Measurements from ENCODE around the gene ZNF407.

The ZNF407 gene

GRCh38 chr18:75067996-75068645, 470.5 kb downstream of the ZNF407 start:
- H3K4me2 ChIP-seq = no peak overlapping the region
- no peaks in the 10 kb centered on the region for H3K36me3 ChIP-seq (ENCODE audit: insufficient read depth)
- no peaks in the 10 kb centered on the region for H4K20me1 ChIP-seq (ENCODE audit: insufficient read depth)
- no peak overlapping the region for H3K4me3 ChIP-seq (IDR thresholded peaks at IDR 0.05; ENCODE audit: insufficient read depth, low read depth, low read length)
- H3K9ac ChIP-seq = no peak overlapping the region
- no peak overlapping the region for H2AFZ ChIP-seq (ENCODE audit: low read depth)
- H3K27ac ChIP-seq = no peak overlapping the region
- H3K79me2 ChIP-seq (ENCODE audit: insufficient read depth, low read depth) = no peaks in the 10 kb centered on the region
- TF ChIP-seq CTCF (conservative IDR thresholded peaks at IDR 0.05; ENCODE audit: low read depth, low read length) = no peak
- H3K4me1 ChIP-seq (ENCODE audit: low read depth, poor library complexity, severe bottlenecking) = no peaks in the 10 kb centered on the region
- H3K27me3 ChIP-seq (ENCODE audit: insufficient read depth, low read depth) = no peaks in the 10 kb centered on the region

GRCh38 chr18:75068682-75069435, 471.2 kb downstream of the ZNF407 start:
- Histone ChIP-seq H3K4me1 (ENCODE audit: low read depth, poor library complexity, severe bottlenecking) (no peaks in the 10 kb centered on the region), H3K36me3 (ENCODE audit: insufficient read depth) (no peaks in the 10 kb centered on the region), H3K4me2 (no peak overlapping the region), H3K4me3 (IDR thresholded peaks at IDR 0.05; ENCODE audit: insufficient read depth, low read depth, low read length) (no peak overlapping the region), H2AFZ (ENCODE audit: low read depth) (no peak overlapping the region), H3K79me2 (ENCODE audit: insufficient read depth, low read depth) (no peaks in the 10 kb centered on the region), H3K27me3 (ENCODE audit: insufficient read depth, low read depth) (no peaks in the 10 kb centered on the region), H3K9ac (no peak overlapping the region), H4K20me1 (ENCODE audit: insufficient read depth) (no peaks in the 10 kb centered on the region), H3K27ac (no peak overlapping the region)
- no peak for TF ChIP-seq CTCF (conservative IDR thresholded peaks at IDR 0.05; ENCODE audit: low read depth, low read length)

DNA sequence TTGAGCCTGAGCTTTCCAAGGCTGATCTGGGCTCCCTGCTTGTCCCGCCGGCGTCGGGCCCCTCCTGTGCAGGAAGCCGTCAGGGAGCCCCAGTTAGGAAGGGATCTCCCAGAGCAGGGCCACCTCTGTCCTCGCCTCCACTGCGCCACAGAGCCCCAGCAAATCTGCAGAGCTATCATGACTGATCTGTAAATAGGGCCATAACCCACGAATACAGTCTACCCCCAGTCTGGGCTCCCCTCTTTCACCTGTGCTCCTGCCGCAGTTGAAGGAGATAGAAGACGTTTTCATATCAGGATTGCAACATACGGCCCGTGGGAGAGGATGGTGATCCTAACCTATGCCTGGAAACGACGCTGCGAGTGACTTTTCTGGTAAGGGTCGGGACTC, 472.6 kb downstream of the ZNF407 start:
- Histone ChIP-seq H3K27ac (no peak overlapping the region), H3K79me2 (ENCODE audit: insufficient read depth, low read depth) (no peaks in the 10 kb centered on the region), H3K27me3 (ENCODE audit: insufficient read depth, low read depth) (no peaks in the 10 kb centered on the region), H3K4me2 (no peak overlapping the region), H3K36me3 (ENCODE audit: insufficient read depth) (no peaks in the 10 kb centered on the region), H2AFZ (ENCODE audit: low read depth) (no peak overlapping the region), H3K4me1 (ENCODE audit: low read depth, poor library complexity, severe bottlenecking) (no peaks in the 10 kb centered on the region), H3K9ac (no peak overlapping the region), H4K20me1 (ENCODE audit: insufficient read depth) (no peaks in the 10 kb centered on the region), H3K4me3 (IDR thresholded peaks at IDR 0.05; ENCODE audit: insufficient read depth, low read depth, low read length) (no peak overlapping the region)
- TF ChIP-seq CTCF (conservative IDR thresholded peaks at IDR 0.05; ENCODE audit: low read depth, low read length) = no peak

GRCh38 chr18:75070625-75071483, 473.2 kb downstream of the ZNF407 start:
- TF ChIP-seq CTCF (conservative IDR thresholded peaks at IDR 0.05; ENCODE audit: low read depth, low read length) = no peak
- Histone ChIP-seq H2AFZ (ENCODE audit: low read depth) (no peak overlapping the region), H3K36me3 (ENCODE audit: insufficient read depth) (no peaks in the 10 kb centered on the region), H3K4me3 (IDR thresholded peaks at IDR 0.05; ENCODE audit: insufficient read depth, low read depth, low read length) (no peak overlapping the region), H3K4me1 (ENCODE audit: low read depth, poor library complexity, severe bottlenecking) (no peaks in the 10 kb centered on the region), H3K9ac (no peak overlapping the region), H3K4me2 (no peak overlapping the region), H3K27ac (no peak overlapping the region), H3K79me2 (ENCODE audit: insufficient read depth, low read depth) (no peaks in the 10 kb centered on the region), H4K20me1 (ENCODE audit: insufficient read depth) (no peaks in the 10 kb centered on the region), H3K27me3 (ENCODE audit: insufficient read depth, low read depth) (no peaks in the 10 kb centered on the region)

All from KMS-11 (cell line).